Fibroblast of the conjunctiva (primary cell): ENCODE data around the gene GAPDH.
"Not testable (repeated sequence)": the region's sequence is repeated elsewhere in the genome, so short reads cannot be mapped to it uniquely, and the experiment has no call there.

Experiments
- DNase-seq: peaks from one replicate; pipeline ENCODE4 v3.0.0-alpha.2; 2010; ENCODE audit warnings: low read depth

GAPDH gene

GRCh38 chr12:6563448-6564050, 29.2 kb downstream of the GAPDH start:
- DNase-seq = peak; percentile 24

- no peak for DNase-seq
Measured at GRCh38 chr12:6567112-6567670, 32.9 kb downstream of the GAPDH start.

DNA sequence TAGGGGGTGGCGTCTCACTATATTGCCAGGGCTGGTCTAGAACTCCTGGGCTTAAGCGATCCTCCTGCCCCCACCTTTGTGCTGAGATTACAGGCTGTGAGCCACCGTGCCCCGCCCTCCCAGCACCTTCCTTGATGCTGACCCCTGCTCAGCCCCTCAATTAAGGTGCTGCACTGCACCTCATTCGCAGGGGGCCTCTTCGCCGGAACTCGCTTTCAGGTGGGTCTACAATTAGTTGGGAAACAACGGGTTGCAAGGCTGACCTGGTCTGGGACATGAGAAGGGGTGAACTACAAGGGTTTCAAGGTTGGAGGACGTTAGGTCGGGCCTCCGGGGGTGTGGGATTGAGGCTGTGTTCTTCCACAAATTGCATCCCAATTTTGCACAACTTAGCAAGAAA, 35.0 kb downstream of the GAPDH start:
- DNase-seq = no peak

DNA sequence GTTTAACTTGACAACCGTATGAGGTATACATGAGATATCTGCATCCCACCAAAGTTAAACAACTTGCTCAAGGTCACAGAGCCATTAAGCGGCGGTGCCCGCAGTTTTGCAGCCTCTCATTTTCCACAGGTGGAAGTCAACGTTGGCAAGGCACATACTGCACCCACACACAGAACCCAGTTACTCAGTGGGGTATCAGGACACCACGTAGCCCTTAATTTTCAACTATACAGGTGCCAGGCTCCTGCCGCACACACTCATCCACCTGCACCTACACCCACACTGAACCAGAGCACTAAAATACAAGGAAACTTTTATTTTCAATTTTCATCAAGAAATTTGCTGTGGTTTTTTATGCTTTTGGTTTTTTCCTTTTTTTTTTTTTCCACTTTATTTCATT, 35.5 kb downstream of the GAPDH start:
- DNase-seq = no peak

GRCh38 chr12:6570264-6570887, 36.1 kb downstream of the GAPDH start:
- DNase-seq = no peak

DNA sequence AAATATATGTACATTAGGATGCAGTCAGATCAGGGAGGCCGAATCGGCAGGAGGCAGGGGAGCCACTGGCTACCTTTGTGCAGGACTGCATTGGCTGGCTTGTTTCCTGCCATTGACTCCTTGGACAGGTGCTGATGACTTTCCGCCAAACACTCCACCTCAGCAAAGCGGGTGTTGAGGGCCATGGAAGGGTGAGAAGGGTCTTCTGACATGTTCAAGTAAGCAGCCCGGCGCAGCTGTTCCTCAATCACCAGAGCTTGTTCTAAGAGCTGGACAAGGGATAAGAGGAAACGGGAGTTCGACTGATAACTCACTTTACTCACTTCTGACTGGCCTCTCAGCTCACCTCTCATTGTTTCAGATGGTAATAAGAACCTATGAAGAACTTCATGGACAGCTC, 38.7 kb downstream of the GAPDH start:
- no peak for DNase-seq

DNA sequence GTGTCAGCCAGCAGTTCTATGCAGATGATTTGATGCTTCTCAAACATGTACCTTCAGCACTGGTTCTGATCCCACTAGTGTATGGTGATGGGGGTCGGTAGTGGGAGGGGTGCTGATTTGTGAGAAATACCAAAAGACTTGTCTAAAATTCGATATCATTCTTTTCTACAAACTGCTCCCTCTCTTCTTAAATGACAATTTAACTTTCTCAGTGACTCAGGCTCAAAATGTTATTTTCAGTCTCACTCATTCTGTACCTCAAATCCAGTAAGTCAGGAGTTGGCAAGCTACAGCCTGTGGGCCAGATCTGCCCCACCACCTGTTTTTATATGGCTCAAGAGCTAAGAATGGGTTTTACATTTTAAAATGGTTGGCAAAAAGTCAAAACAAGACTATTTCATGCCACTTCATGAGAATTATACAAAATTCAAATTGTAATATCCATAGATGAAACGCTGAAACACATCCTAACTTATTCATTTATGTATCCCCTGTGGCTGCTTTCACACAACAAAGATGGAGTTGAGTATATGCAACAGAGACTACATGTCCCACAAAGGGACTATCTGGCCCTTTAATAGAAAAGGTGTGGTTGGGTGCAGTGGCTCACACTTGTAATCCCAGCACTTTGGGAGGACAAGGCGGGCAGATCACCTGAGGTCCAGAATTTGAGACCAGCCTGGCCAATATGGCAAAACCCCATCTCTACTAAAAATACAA, 40.4 kb downstream of the GAPDH start:
- DNase-seq = no peak

- DNase-seq = no peak
Measured at GRCh38 chr12:6575648-6576047, 41.3 kb downstream of the GAPDH start.

DNA sequence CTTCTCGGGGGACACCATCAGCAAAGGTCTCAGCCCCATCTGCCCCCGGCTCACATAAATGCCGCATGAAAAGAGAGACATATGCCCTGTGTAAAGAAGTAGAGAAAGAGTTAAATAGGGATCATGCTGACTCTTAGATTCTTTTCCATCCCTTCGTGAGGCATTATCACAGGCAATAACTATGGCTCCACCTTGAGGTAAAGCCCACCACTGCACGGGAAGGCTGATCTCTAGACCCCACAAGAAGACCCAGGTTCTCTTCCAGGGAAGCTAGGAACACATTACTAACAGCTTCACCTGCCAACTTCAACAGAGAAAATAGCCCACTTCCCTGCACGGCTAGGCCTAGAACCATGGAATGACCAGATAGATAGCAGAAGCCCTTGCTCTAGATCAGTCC, 47.9 kb downstream of the GAPDH start:
- no peak for DNase-seq

DNA sequence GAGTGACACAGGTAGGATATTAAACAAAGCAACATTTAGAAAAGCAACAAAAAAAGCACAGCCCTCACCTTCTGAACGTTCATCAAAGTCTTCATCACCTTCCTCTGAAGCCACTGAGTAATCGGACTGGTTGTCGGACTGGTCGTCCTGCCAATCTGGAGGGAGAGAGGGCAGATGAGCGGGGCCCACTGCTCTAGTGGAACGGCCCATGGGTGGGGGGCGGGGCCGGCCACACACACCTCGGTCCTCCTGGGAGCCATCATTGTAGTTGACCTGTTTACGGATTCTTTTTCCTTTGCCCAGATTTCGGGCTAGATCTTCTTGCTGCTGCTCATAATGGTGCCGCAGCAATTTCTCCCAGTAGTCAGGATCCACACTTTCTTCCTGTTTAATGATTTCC, 48.6 kb downstream of the GAPDH start:
- DNase-seq = no peak

GRCh38 chr12:6584293-6584692, 50.0 kb downstream of the GAPDH start:
- no peak for DNase-seq

DNA sequence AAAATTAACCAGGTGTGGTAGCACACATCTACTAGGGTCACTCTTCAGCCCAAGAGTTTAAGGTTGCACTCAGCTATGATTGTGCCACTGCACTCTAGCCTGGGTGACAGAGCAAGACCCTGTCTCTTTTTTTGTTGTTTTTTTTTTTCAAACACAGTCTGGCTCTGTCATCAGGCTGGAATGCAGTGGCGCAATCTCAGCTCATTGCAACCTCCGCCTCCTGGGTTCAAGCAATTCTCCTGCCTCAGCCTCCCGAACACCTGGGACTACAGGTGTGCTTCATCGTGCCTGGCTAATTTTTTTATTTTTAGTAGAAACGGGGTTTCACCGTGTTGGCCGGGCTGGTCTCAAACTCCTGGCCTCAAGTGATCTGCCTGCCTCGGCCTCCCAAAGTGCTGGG, 52.3 kb downstream of the GAPDH start:
- not testable (repeated sequence) for DNase-seq
